H9 (cell line): ENCODE results near the gene RAB1B. TPM values are rescaled to one million over a fixed set of nuclear protein-coding genes. Genes with fewer than 3 reads are reported as not detected.
A peak's percentile ranks its signal among the peaks of the same experiment; 100 is the strongest.
"Not testable (repeated sequence)": the region's sequence is repeated elsewhere in the genome, so short reads cannot be mapped to it uniquely, and the experiment has no call there.

ENCODE experiments used
- DNase-seq: peaks from one replicate; pipeline ENCODE4 v3.0.0-alpha.2; 2017
- H2AFZ ChIP-seq: one replicate; pipeline ENCODE4 v1.6.1; 2013; ENCODE audit warnings: mild to moderate bottlenecking, low read length, control low read depth, moderate library complexity
- H2AK5ac ChIP-seq: 2 replicates; pipeline ENCODE4 v1.6.1; 2013; ENCODE audit warnings: low read length, control low read depth, mixed read lengths; ENCODE audit not compliant: insufficient read length
- H2BK120ac ChIP-seq: one replicate; pipeline ENCODE4 v1.6.1; 2013; ENCODE audit warnings: low read depth, mild to moderate bottlenecking, low read length, control low read depth, inconsistent platforms; ENCODE audit not compliant: poor library complexity, severe bottlenecking
- H2BK12ac ChIP-seq: 2 replicates; pipeline ENCODE4 v1.6.1; 2013; ENCODE audit warnings: low read length, control low read depth, mixed read lengths, low read depth; ENCODE audit not compliant: insufficient read length
- H2BK15ac ChIP-seq: 2 replicates; pipeline ENCODE4 v1.6.1; 2013; ENCODE audit warnings: low read depth, low read length, control low read depth
- H2BK20ac ChIP-seq: one replicate; pipeline ENCODE4 v1.6.1; 2013; ENCODE audit warnings: low read depth, mild to moderate bottlenecking, low read length, control low read depth, inconsistent platforms; ENCODE audit not compliant: poor library complexity, severe bottlenecking
- H2BK5ac ChIP-seq: 2 replicates; pipeline ENCODE4 v1.6.1; 2013; ENCODE audit warnings: low read length, control low read depth, mixed read lengths; ENCODE audit not compliant: insufficient read length
- H3K14ac ChIP-seq: 2 replicates; pipeline ENCODE4 v1.6.1; 2013; ENCODE audit warnings: low read length, control low read depth; ENCODE audit not compliant: insufficient read depth
- H3K18ac ChIP-seq: 2 replicates; pipeline ENCODE4 v1.6.1; 2013; ENCODE audit warnings: low read depth, mild to moderate bottlenecking, mixed read lengths, low read length, control low read depth; ENCODE audit not compliant: insufficient read length
- H3K23ac ChIP-seq: 2 replicates; pipeline ENCODE4 v1.6.1; 2013; ENCODE audit warnings: low read length, control low read depth, mixed read lengths, low read depth; ENCODE audit not compliant: insufficient read length
- H3K23me2 ChIP-seq: 2 replicates; pipeline ENCODE4 v1.6.1; 2013; ENCODE audit warnings: low read depth, mild to moderate bottlenecking, mixed read lengths, low read length, control low read depth; ENCODE audit not compliant: insufficient read length, poor library complexity, severe bottlenecking
- H3K27ac ChIP-seq: 2 replicates; pipeline ENCODE4 v1.5.1; 2013; ENCODE audit warnings: low read length, control low read depth, mixed read lengths, low read depth; ENCODE audit not compliant: insufficient read length
- H3K27me3 ChIP-seq: 2 replicates; pipeline ENCODE4 v1.6.1; 2013; ENCODE audit warnings: low read length, control low read depth, inconsistent platforms; ENCODE audit not compliant: insufficient read depth
- H3K4ac ChIP-seq: 2 replicates; pipeline ENCODE4 v1.6.1; 2013; ENCODE audit warnings: low read depth, mild to moderate bottlenecking, control low read depth, inconsistent platforms, low read length, moderate library complexity
- H3K4me1 ChIP-seq: 2 replicates; pipeline ENCODE4 v1.6.1; 2013; ENCODE audit warnings: low read length, control low read depth, inconsistent platforms; ENCODE audit not compliant: insufficient read depth
- H3K4me2 ChIP-seq: 2 replicates; pipeline ENCODE4 v1.6.1; 2013; ENCODE audit warnings: low read length, control low read depth, mixed read lengths; ENCODE audit not compliant: insufficient read length, insufficient read depth
- H3K56ac ChIP-seq: 2 replicates; pipeline ENCODE4 v1.6.1; 2013; ENCODE audit warnings: low read depth, mild to moderate bottlenecking, mixed read lengths, low read length, control low read depth; ENCODE audit not compliant: insufficient read length
- H3K79me1 ChIP-seq: 2 replicates; pipeline ENCODE4 v1.6.1; 2013; ENCODE audit warnings: low read depth, mild to moderate bottlenecking, moderate library complexity, low read length, control low read depth, inconsistent platforms; ENCODE audit not compliant: insufficient read depth, poor library complexity, severe bottlenecking
- H3K79me2 ChIP-seq: 2 replicates; pipeline ENCODE4 v1.6.1; 2013; ENCODE audit warnings: low read length, control low read depth, inconsistent platforms; ENCODE audit not compliant: insufficient read depth
- H3K9ac ChIP-seq: 2 replicates; pipeline ENCODE4 v1.6.1; 2013; ENCODE audit warnings: low read length, control low read depth, mixed read lengths; ENCODE audit not compliant: insufficient read length; ENCODE audit errors: extremely low read depth
- H3K9me3 ChIP-seq: one replicate; pipeline ENCODE4 v1.6.1; 2013; ENCODE audit warnings: low read depth, low read length, inconsistent platforms; ENCODE audit not compliant: control insufficient read depth
- H3T11ph ChIP-seq: one replicate; pipeline ENCODE4 v1.6.1; 2013; ENCODE audit warnings: mild to moderate bottlenecking, low read length, control low read depth, inconsistent platforms
- H4K20me1 ChIP-seq: one replicate; pipeline ENCODE4 v1.6.1; 2013; ENCODE audit not compliant: control insufficient read depth, insufficient read length, insufficient read depth
- H4K5ac ChIP-seq: 2 replicates; pipeline ENCODE4 v1.6.1; 2013; ENCODE audit warnings: low read depth, mild to moderate bottlenecking, mixed read lengths, low read length, control low read depth; ENCODE audit not compliant: insufficient read length
- H4K8ac ChIP-seq: replicated peaks from 2 replicates; pipeline ENCODE4 v1.6.1; 2013; ENCODE audit warnings: low read length, control low read depth, mixed read lengths, low read depth; ENCODE audit not compliant: insufficient read length
- H4K91ac ChIP-seq: 2 replicates; pipeline ENCODE4 v1.6.1; 2013; ENCODE audit warnings: low read depth, mild to moderate bottlenecking, moderate library complexity, mixed read lengths, low read length, control low read depth; ENCODE audit not compliant: insufficient read length
- H3K27ac Mint-ChIP-seq, 3 experiments: 2 replicates in 2 of 3; 3 replicates in 1 of 3; pipeline ENCODE4 v1.8.0; 2020 to 2021; ENCODE audit warnings: mixed read lengths in 3 of 3, mild to moderate bottlenecking in 1 of 3, moderate library complexity in 1 of 3
- H3K27me3 Mint-ChIP-seq: 2 replicates; pipeline ENCODE4 v1.8.0; 2021; ENCODE audit warnings: low read depth, mild to moderate bottlenecking, moderate library complexity, mixed read lengths
- H3K36me3 Mint-ChIP-seq, 3 experiments: 2 replicates in 2 of 3; 3 replicates in 1 of 3; pipeline ENCODE4 v1.8.0; 2020 to 2021; ENCODE audit warnings: low read depth in 3 of 3, mixed read lengths in 3 of 3; ENCODE audit not compliant: insufficient read depth in 1 of 3
- H3K4me1 Mint-ChIP-seq, 2 experiments: 2 replicates each; pipeline ENCODE4 v1.8.0; 2020; ENCODE audit warnings: mixed read lengths in 2 of 2
- H3K4me3 Mint-ChIP-seq, 2 experiments: 2 replicates in 1 of 2; 3 replicates in 1 of 2; pipeline ENCODE4 v1.8.0; 2020 to 2021; ENCODE audit warnings: mild to moderate bottlenecking in 2 of 2, mixed read lengths in 2 of 2, moderate library complexity in 1 of 2
- H3K9me3 Mint-ChIP-seq, 2 experiments: 2 replicates in 1 of 2; 3 replicates in 1 of 2; pipeline ENCODE4 v1.8.0; 2020; ENCODE audit warnings: mild to moderate bottlenecking in 2 of 2, mixed read lengths in 2 of 2, moderate library complexity in 1 of 2
- CTCF ChIP-seq: fragments of 200-600 bp; sonication (generic); conservative IDR thresholded peaks from 3 replicates; pipeline ENCODE4 v1.8.0; 2021; ENCODE audit warnings: antibody characterized with exemption, mild to moderate bottlenecking
- WGBS: extraction: QIAGEN DNeasy Blood & Tissue Kit; methylation state at CpG from one replicate; pipeline ENCODE4 v1.1.7; 2013; ENCODE audit warnings: missing lambda C conversion rate, low lambda C conversion rate, mixed read lengths; ENCODE audit not compliant: insufficient read length; ENCODE audit errors: extremely low coverage; 5-methylcytosine and 5-hydroxymethylcytosine counted together
- total RNA-seq: library from RNA; stranded (reverse); gene quantifications from 2 replicates; pipeline ENCODE4 v1.2.1, GENCODE V29; 2021

Gene RAB1B
- total RNA-seq, 1 experiment from 2014 or later = 118 TPM

DNA sequence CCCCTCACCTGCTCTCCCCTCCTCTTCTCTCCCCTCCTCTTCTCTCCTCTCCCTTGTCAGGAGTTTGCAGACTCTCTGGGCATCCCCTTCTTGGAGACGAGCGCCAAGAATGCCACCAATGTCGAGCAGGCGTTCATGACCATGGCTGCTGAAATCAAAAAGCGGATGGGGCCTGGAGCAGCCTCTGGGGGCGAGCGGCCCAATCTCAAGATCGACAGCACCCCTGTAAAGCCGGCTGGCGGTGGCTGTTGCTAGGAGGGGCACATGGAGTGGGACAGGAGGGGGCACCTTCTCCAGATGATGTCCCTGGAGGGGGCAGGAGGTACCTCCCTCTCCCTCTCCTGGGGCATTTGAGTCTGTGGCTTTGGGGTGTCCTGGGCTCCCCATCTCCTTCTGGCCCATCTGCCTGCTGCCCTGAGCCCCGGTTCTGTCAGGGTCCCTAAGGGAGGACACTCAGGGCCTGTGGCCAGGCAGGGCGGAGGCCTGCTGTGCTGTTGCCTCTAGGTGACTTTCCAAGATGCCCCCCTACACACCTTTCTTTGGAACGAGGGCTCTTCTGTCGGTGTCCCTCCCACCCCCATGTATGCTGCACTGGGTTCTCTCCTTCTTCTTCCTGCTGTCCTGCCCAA, 7.7 kb downstream of the RAB1B start:
- Mint-ChIP-seq H3K4me1 (peaks cover 13% of the 10 kb centered on the region in 2 experiments), H3K4me3 (0 out of 5 replicates have a peak overlapping the region, but pooled peaks of 1 of the 2 experiments have one; percentile 38)

GRCh38 chr11:66276619-66277018, 8.2 kb downstream of the RAB1B start:
- not testable (repeated sequence) for H4K20me1 ChIP-seq, H3K14ac ChIP-seq, H2BK120ac ChIP-seq, H2BK20ac ChIP-seq, H4K8ac ChIP-seq, H3K27me3 ChIP-seq, H3K23me2 ChIP-seq, H2BK15ac ChIP-seq, H3K23ac ChIP-seq, H2BK12ac ChIP-seq, H3T11ph ChIP-seq, H4K91ac ChIP-seq, H3K56ac ChIP-seq, H3K4ac ChIP-seq, H3K4me1 ChIP-seq, H3K27ac ChIP-seq, H4K5ac ChIP-seq, H2AFZ ChIP-seq, H3K4me2 ChIP-seq, H3K79me2 ChIP-seq, H3K9ac ChIP-seq, H3K18ac ChIP-seq, H3K9me3 ChIP-seq, H2BK5ac ChIP-seq, DNase-seq, H3K79me1 ChIP-seq, H2AK5ac ChIP-seq, H3K9me3 Mint-ChIP-seq
- WGBS = no CpG with 5 or more reads among the region's 13 CpGs
- Mint-ChIP-seq H3K36me3 (peaks cover 7 to 38% (median 37%) of the 10 kb centered on the region in 3 experiments), H3K27ac (0 out of 7 replicates have a peak overlapping the region, but pooled peaks of 1 of the 3 experiments have one; percentile 28), H3K4me3 (peak overlapping the region in 1 of 2 experiments; percentile 71; a peak in 2 of 5 replicates), H3K27me3 (peaks cover 23% of the 10 kb centered on the region), H3K4me1 (peaks cover 16 to 19% of the 10 kb centered on the region in 2 experiments)

More for the DNA sequence above, 7.7 kb downstream of the RAB1B start:
- Histone ChIP-seq H4K5ac (no peak overlapping the region), H3K79me1 (no peaks in the 10 kb centered on the region), H2BK20ac (no peak overlapping the region), H2BK120ac (no peak overlapping the region), H3K9me3 (no peaks in the 10 kb centered on the region), H3K23me2 (no peaks in the 10 kb centered on the region), H3T11ph (no peak overlapping the region), H4K91ac (no peak overlapping the region), H2BK5ac (no peak overlapping the region), H3K4ac (no peak overlapping the region), H4K8ac (no peak overlapping the region), H3K18ac (no peak overlapping the region), H3K27ac (no peak overlapping the region), H3K4me2 (no peak overlapping the region), H3K79me2 (no peaks in the 10 kb centered on the region), H3K9ac (no peak overlapping the region), H2AK5ac (no peak overlapping the region), H3K14ac (no peak overlapping the region), H3K56ac (no peak overlapping the region), H2AFZ (no peak overlapping the region), H3K4me1 (no peaks in the 10 kb centered on the region), H3K23ac (no peak overlapping the region), H2BK15ac (no peak overlapping the region), H4K20me1 (no peaks in the 10 kb centered on the region), H3K27me3 (no peaks in the 10 kb centered on the region), H2BK12ac (no peak overlapping the region)
- no CpG with 5 or more reads among the region's 14 CpGs for WGBS
- peaks cover 20% of the 10 kb centered on the region for H3K27me3 Mint-ChIP-seq
- H3K9me3 Mint-ChIP-seq = no peaks in the 10 kb centered on the region
- H3K36me3 Mint-ChIP-seq = peaks cover 7 to 39% (median 34%) of the 10 kb centered on the region in 3 experiments
- TF ChIP-seq CTCF = no peak
- DNase-seq = no peak
- H3K27ac Mint-ChIP-seq = no peak overlapping the region
